ENCODE measurements around the gene PKDCC. TPM values are rescaled to one million over a fixed set of nuclear protein-coding genes. Genes with fewer than 3 reads are reported as not detected.

Gene PKDCC
- total and polyA plus RNA-seq, 2 of the 8 experiments (the other 6 are each of a cell fraction or from before 2014, with no cell fraction given) = 49.9 to 80.1 TPM

DNA sequence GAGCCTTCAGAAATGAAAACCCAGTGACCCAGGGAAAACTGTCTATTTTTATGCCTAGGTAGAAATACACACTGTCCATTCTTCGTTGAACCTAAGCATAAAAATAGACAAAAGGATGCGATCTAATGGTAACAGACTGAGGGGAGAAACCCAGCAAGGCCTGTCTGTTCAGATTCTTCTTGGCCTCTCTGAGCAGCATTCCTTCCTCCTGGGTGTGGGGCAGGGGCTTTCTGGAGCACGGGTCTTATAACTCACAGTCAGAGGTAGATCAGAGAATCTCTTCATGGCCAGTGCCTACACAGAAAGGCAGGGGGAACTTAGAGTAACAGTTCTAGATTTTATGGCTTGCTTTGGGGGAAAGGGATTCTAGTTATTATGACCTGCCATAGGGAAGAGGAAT is 56.0 kb downstream of the PKDCC start:
- no peak overlapping the region for H3K4me3 ChIP-seq (ENCODE audit: extremely low read depth in 1 of 4, insufficient read depth in 2 of 4, low read depth in 3 of 4, low read length in 4 of 4)
- peaks cover 8 to 18% (median 13%) of the 10 kb centered on the region in 4 experiments for H3K4me1 ChIP-seq (replicated peaks in 1 of 4; ENCODE audit: control insufficient read depth in 3 of 4, insufficient read depth in 4 of 4, low read length in 3 of 4)
- H3K36me3 ChIP-seq (ENCODE audit: control insufficient read depth in 2 of 4, insufficient read depth in 4 of 4, low read length in 3 of 4) = no peaks in the 10 kb centered on the region
- peaks cover 0 to 5% (median 0%) of the 10 kb centered on the region in 4 experiments; a peak in 3 of 7 replicates for H3K27me3 ChIP-seq (replicated peaks in 1 of 4; ENCODE audit: control insufficient read depth in 3 of 4, extremely low read depth in 1 of 4, insufficient read depth in 3 of 4, low read length in 3 of 4)
- no peak overlapping the region for H3K27ac ChIP-seq (ENCODE audit: low read depth, low read length)
- no peaks in the 10 kb centered on the region for H3K79me1 ChIP-seq (ENCODE audit: low read depth, low read length)
- H4K8ac ChIP-seq (ENCODE audit: extremely low read depth, insufficient read depth, low read length) = no peak overlapping the region
- H3K56ac ChIP-seq (replicated peaks; ENCODE audit: insufficient read length, low read depth, low read length) = no peak overlapping the region
- peaks cover 2 to 7% of the 10 kb centered on the region in 2 experiments for H3K9me3 ChIP-seq (ENCODE audit: insufficient read depth in 2 of 2, low read depth in 1 of 2, low read length in 1 of 2)
- H3K79me2 ChIP-seq (ENCODE audit: control insufficient read depth in 1 of 2, insufficient read depth in 2 of 2, low read length in 2 of 2) = no peaks in the 10 kb centered on the region
- DNase-seq (ENCODE audit: low read depth in 1 of 2, low spot score in 2 of 2) (no peak), FAIRE-seq (no peak)
- no peak overlapping the region for H4K91ac ChIP-seq (replicated peaks; ENCODE audit: insufficient read length, low read length)
- no peak overlapping the region for H2BK15ac ChIP-seq (ENCODE audit: low read length)
- no peak overlapping the region for H3K23ac ChIP-seq (ENCODE audit: insufficient read length)
- 59% methylated on average over 3 of the region's 3 CpGs; no CpG with 5 or more reads in 1 of the 2 experiments for WGBS, 2 experiments (ENCODE audit: extremely low coverage in 1 of 2, insufficient coverage in 1 of 2, insufficient read length in 1 of 2, insufficient replicate concordance in 2 of 2, low coverage in 1 of 2, low lambda C conversion rate in 2 of 2, missing lambda C conversion rate in 1 of 2)
- ChIA-PET CTCF (ENCODE audit: partially characterized antibody) (interaction anchor here (0.7 kb wide), 1 partner anchor 69 kb away, joined by 3 read pairs; no protein-coding TSS in a partner anchor), POLR2A (ENCODE audit: partially characterized antibody) (interaction anchor here (1.5 kb wide), 1 partner anchor 10 kb away, joined by 4 read pairs; no protein-coding TSS in a partner anchor)
- H3K9ac ChIP-seq (replicated peaks in 1 of 4; ENCODE audit: extremely low read depth in 1 of 4, low read depth in 3 of 4, low read length in 3 of 4) = no peak overlapping the region
- peaks cover 2% of the 10 kb centered on the region; the same call in 1 of the 2 replicates for H3K23me2 ChIP-seq (ENCODE audit: low read depth, low read length)
- no peaks in the 10 kb centered on the region for H4K20me1 ChIP-seq (replicated peaks in 1 of 2; ENCODE audit: control insufficient read depth in 1 of 2, insufficient read depth in 2 of 2, low read length in 2 of 2)
- no peak overlapping the region for H2AFZ ChIP-seq (ENCODE audit: low read length)
- no peak overlapping the region for H3K4ac ChIP-seq (replicated peaks; ENCODE audit: insufficient read length, low read depth, low read length)
- H3K18ac ChIP-seq (ENCODE audit: extremely low read depth, low read length) = no peak overlapping the region
- H3K14ac ChIP-seq (ENCODE audit: insufficient read length) = no peak overlapping the region
- H2AK5ac ChIP-seq (ENCODE audit: low read depth, low read length) = no peak overlapping the region
- no peak overlapping the region for H3K4me2 ChIP-seq (ENCODE audit: insufficient read depth in 1 of 2, low read depth in 2 of 2, low read length in 2 of 2)
- H4K5ac ChIP-seq (ENCODE audit: insufficient read length, low read depth, low read length) = no peak overlapping the region
- no peak overlapping the region for H2BK5ac ChIP-seq (ENCODE audit: low read depth, low read length)
- no peak overlapping the region for H2BK12ac ChIP-seq (ENCODE audit: low read depth, low read length)
- no peak overlapping the region for H2BK120ac ChIP-seq (replicated peaks; ENCODE audit: low read depth, low read length)
- no peak overlapping the region for H2BK20ac ChIP-seq (ENCODE audit: low read length)
- TF ChIP-seq KDM4A (IDR thresholded peaks at IDR 0.05; ENCODE audit: low read depth, low read length, severe bottlenecking) (no peak), TBP (IDR thresholded peaks at IDR 0.05; ENCODE audit: low read depth, low read length) (no peak)
